ENCODE measurements around the gene ELFN1.

DNA sequence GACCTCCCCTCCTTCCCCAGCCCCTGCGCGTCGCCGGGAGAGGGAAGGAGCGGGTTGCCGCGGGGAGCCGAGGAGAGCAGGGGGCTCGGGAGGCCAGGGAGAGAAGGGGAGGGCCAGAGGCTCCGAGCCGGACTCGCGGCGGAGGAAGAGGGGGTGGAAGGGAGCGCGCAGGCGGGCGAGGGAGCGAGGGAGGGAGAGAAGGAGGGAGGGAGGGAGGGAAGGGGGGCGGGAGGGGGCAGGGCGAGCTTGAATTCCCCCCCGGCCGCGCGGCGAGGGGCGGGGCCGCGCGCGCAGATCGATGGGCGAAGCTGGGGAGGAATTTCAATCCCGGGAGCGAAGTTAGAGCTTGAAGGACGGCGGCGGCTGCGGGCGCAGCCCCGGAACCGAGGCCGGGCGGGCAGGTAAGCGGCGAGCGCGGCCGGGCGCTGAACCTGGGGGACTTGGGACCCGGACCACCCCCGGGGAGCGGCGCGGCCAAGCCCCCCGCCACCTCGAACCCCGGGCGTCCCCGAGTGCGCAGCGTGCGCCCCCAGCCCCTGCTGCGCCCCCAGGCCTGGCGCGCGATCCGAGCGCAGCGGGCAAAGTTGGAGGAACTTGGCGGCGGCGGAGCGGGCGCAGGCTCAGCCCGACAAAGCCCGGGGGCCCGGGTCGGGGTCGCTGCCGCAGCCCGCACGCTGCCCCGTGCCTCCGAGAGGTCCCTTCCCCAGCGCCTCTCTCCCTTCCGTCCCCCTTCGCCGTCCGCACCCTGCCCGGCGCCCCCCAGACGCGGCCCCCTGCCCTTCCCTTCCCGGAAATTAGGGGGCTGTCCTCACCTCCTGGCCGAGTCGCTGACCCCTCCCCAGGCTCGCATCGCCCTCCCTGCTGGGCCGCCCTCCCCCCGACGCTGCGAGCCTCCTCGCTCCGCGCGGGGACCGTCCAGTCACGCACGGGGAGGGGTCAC lies at the start of gene ELFN1:
- TF ChIP-seq CTCF (IDR thresholded peaks at IDR 0.05; ENCODE audit: insufficient read depth, low read length) (no peak), GABPA (IDR thresholded peaks at IDR 0.05; ENCODE audit: low read depth) (no peak), POLR2AphosphoS5 (IDR thresholded peaks at IDR 0.05; ENCODE audit: low read depth) (no peak), SPI1 (IDR thresholded peaks at IDR 0.05; ENCODE audit: borderline replicate concordance, low read depth) (no peak)
- TF ChIP-seq, protein P1, sequence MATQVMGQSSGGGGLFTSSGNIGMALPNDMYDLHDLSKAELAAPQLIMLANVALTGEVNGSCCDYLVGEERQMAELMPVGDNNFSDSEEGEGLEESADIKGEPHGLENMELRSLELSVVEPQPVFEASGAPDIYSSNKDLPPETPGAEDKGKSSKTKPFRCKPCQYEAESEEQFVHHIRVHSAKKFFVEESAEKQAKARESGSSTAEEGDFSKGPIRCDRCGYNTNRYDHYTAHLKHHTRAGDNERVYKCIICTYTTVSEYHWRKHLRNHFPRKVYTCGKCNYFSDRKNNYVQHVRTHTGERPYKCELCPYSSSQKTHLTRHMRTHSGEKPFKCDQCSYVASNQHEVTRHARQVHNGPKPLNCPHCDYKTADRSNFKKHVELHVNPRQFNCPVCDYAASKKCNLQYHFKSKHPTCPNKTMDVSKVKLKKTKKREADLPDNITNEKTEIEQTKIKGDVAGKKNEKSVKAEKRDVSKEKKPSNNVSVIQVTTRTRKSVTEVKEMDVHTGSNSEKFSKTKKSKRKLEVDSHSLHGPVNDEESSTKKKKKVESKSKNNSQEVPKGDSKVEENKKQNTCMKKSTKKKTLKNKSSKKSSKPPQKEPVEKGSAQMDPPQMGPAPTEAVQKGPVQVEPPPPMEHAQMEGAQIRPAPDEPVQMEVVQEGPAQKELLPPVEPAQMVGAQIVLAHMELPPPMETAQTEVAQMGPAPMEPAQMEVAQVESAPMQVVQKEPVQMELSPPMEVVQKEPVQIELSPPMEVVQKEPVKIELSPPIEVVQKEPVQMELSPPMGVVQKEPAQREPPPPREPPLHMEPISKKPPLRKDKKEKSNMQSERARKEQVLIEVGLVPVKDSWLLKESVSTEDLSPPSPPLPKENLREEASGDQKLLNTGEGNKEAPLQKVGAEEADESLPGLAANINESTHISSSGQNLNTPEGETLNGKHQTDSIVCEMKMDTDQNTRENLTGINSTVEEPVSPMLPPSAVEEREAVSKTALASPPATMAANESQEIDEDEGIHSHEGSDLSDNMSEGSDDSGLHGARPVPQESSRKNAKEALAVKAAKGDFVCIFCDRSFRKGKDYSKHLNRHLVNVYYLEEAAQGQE (IDR thresholded peaks at IDR 0.05; ENCODE audit: insufficient replicate concordance, low read depth) = no peak
